CD4-positive, alpha-beta T cell treated with Interleukin-10 for 1 hour (primary cell): ENCODE data around the gene ZNF618.
"Not testable (repeated sequence)": the region's sequence is repeated elsewhere in the genome, so short reads cannot be mapped to it uniquely, and the experiment has no call there.

Experiments used
- DNase-seq: peaks from one replicate; pipeline ENCODE4 v3.0.0-alpha.2; 2020

ZNF618 gene

GRCh38 chr9:113989714-113990569 lies 113.8 kb downstream of the ZNF618 start:
- DNase-seq, result no peak

GRCh38 chr9:113990570-113990907 lies 114.4 kb downstream of the ZNF618 start:
- no peak for DNase-seq

GRCh38 chr9:113990975-113991471 lies 114.9 kb downstream of the ZNF618 start:
- no peak for DNase-seq

DNA sequence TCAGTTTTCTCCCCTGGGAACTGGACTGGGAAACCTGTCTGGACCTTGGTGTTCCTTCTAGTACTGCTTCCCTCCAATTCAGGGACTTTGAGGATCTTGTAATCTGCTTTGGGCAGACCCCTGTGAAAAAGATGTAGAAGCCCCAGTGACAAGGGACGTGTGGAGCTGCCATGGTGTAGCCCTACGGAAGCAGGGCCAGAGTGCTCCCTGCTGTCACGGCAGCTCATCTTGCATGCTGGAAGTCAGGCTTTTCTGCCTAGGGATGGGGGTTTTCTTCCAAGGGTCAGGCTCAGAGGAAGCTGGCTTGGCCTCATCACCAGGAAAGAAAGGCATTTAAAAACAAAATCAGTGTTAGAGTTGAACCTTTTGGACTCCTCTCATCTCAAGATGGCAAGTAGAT lies 115.6 kb downstream of the ZNF618 start:
- DNase-seq, result no peak

GRCh38 chr9:113992276-113992951 lies 116.3 kb downstream of the ZNF618 start:
- no peak for DNase-seq

GRCh38 chr9:113992994-113993393 lies 116.9 kb downstream of the ZNF618 start:
- no peak for DNase-seq

- no peak for DNase-seq
Observed at GRCh38 chr9:113993838-113994540, 117.9 kb downstream of the ZNF618 start.

- DNase-seq, result no peak
Observed at GRCh38 chr9:113995401-113995800, 119.3 kb downstream of the ZNF618 start.

GRCh38 chr9:113995963-113996362 lies 119.9 kb downstream of the ZNF618 start:
- DNase-seq, result no peak

GRCh38 chr9:113996531-113997001 lies 120.5 kb downstream of the ZNF618 start:
- DNase-seq, result no peak

- not testable (repeated sequence) for DNase-seq
Observed at GRCh38 chr9:113997064-113997463, 121.0 kb downstream of the ZNF618 start.

- DNase-seq, result no peak
Observed at GRCh38 chr9:113997610-113998009, 121.5 kb downstream of the ZNF618 start.

DNA sequence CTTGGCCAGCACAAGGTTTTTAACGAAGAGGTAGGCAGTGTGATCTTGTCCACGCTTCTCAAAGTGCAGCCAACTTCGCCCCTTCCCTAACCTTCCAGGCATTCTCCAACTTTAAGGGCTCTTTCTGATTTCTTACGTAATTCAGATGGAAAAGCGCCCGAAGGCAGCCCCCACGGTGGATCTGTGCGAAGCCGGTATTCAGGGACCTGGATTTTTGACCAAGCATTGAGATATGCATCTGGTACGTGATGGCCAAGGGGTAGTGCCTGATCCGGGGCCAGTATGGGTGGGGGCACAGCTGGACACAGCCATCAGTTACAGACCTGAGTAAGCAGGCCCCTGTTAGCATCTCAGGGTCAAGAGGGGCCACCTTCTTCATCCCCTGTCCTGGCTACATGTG lies 122.0 kb downstream of the ZNF618 start:
- no peak for DNase-seq

DNA sequence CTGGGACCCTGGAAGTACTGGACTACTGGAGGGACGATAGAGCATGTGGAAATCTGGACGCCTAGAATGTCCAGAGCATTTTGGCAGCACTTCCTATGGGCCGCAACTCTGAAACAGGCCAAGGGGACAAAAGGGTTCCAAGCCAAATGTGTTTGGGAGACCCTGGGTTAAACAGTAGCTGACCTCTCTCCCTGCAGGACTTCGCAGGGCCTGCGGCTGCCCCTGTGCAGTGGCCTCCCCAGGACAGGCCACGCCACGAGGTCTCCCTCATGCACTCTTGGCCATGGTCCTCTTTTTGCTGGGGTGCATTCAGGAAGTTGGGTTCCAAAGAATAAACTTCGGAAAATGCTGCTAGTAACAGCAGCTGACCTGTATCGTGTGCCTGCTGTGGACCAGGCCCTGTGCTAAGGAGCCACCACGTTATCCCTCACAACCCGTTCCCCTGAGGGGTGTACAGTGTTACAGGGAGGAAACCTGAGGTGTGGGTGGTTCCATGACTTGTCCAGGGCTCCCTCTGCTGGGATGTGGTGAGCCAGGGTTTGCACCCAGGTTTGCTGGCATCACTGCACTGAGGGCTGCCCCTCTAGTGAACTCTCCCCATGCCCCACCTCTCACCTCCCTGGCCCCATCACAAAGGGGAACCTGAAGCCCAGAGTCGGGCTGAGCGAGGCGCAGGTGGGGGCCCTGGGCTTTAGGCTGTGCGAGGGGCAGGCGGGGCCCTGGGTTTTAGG lies 122.6 kb downstream of the ZNF618 start:
- DNase-seq, result no peak

DNA sequence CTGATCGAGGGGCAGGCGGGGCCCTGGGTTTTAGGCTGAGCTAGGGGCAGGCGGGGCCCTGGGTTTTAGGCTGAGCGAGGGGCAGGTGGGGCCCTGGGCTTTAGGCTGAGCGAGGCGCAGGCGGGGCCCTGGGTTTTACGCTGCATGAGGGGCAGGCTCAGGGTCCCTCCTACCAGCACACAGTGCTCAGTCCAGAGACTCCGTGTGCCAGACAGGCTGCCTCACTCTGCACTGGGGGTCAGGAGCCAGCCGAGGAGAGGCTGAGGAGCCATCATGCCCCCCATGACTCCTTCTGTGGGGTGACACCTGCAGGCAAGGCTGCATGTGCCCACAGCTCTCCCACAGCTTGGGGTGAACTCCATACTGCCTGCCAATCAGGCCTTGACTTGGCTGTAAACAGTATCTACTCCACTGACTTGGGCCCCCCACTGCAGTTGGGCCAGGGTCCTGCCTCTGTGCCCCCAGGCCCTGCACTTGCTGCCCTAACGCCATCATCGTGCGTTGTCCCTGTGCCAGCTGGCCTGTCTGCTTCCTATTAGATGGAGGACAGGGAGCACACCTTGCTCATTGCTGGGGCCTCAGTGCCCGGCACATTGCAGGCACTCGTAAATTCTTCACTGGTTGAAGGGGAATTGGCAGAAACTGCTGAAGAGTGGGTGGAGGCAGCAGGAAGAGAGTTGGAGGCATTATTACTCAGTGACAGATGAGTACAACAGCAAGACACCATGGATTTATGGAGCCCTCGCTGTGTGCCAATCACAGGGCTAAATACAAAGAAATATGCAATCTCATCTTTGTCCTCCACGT lies 123.3 kb downstream of the ZNF618 start:
- DNase-seq, result no peak

GRCh38 chr9:114000063-114000454 lies 124.0 kb downstream of the ZNF618 start:
- no peak for DNase-seq

DNA sequence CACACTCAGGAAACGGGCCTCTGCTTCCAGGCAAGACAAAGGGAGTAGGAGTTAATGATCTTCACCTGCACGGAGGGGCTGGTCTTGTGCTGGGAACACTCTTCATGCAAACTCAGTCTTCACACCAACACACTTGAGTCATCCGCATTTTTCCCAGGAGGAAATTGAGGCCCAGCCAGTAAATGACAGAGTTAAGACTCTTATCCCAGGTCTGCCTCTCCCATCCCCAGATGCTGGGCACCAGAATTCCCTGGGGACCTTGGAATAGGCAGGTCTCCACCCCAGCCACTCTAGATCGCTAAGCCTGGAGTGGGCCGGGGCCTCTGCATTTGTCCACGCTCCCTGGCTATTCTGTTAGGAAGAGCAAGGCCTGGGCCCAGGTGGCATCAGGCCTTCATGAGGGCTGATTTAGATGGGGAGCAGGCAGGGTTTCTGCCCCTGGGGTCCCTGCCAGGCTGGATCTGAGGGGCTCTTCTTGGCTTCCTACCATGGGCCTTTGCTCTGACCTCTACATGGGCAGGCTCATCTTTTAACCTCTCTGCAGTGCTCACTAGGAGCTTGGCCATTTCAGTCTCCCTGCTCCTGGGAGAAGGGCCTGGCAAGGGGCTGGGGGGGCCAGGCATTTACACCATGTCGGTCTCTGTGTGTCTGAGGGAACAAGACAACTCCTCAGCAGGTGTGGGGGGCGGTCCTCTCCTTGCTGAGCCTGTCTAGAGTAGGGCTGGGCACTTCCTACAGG lies 124.7 kb downstream of the ZNF618 start:
- no peak for DNase-seq

DNA sequence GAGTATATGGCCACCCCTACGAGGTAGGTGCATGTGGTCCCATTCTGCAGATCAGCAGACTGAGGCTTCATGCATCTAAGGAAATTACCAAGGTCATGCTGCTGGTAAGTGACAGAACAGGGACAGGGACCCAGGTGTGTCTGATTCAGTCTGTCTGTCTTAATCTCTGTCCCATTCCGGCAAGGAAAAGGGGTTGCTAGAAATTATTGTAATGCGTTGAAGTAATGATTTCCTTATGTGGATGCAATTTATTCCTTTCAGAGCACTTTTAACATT lies 125.2 kb downstream of the ZNF618 start:
- DNase-seq, result no peak

GRCh38 chr9:114001794-114002261 lies 125.7 kb downstream of the ZNF618 start:
- no peak for DNase-seq

DNA sequence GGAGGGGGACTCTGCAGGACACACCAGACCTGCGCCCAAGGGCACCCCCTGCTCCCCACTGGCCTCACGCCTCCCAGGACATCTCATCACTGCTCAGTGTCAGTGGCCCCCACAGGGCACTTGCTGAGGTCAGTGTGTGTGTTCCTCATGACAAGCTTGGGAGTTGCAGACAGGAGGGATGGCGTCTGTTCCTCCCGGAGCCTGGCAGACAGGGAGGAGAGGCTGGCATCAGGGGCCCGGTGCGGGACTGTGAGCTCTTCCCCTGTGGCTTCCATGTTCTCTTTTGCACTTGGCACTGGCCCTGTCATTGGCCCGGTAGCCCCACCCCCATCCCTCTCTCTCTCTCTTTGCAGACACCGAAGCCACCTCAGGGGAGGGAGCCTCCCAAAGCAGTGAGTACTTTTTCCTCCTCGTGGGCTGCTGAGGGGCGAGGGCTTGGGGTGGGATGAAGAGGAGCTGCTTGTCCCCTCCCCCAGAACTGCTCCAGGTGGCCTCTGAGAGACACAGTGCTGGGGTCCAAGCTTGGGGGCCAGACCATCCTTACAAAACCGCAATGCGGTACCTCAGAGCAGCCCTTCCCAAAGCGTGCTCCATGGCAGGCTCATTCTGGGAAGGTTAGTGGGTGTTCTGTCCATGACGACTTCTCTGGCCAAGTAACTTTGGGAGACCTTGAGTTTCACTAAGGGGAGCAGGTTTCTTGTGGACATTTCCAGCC lies 126.3 kb downstream of the ZNF618 start:
- DNase-seq, result no peak

GRCh38 chr9:114002986-114003350 lies 126.9 kb downstream of the ZNF618 start:
- no peak for DNase-seq
